ENCODE measurements around the gene LDLRAD4.

GRCh38 chr18:13361431-13361830 is 142.9 kb downstream of the LDLRAD4 start:
- TF ChIP-seq CTCF (conservative IDR thresholded peaks at IDR 0.05; ENCODE audit: low read depth, low read length) (no peak), EZH2 (IDR thresholded peaks at IDR 0.05; ENCODE audit: borderline replicate concordance, low read depth, low read length, poor library complexity, severe bottlenecking) (no peak)

Measured in A673 (cell line).